HepG2 (cell line): ENCODE results near the gene PRCD. TPM values are rescaled to one million over a fixed set of nuclear protein-coding genes. Genes with fewer than 3 reads are reported as not detected.

Experiments
- CBX1 ChIP-seq: IDR thresholded peaks from one replicate; pipeline ENCODE4 v1.6.1; 2016; ENCODE audit warnings: antibody characterized with exemption, low read depth
- GABPA ChIP-seq, 2 experiments: IDR thresholded peaks; 2 replicates each; pipeline ENCODE4 v1.6.1; 2011 to 2016; ENCODE audit warnings: low read depth in 2 of 2, low read length in 1 of 2, missing biosample characterization in 1 of 2, missing genetic modification characterization in 1 of 2
- HNF4A ChIP-seq: sonication (generic); formaldehyde crosslinking; IDR thresholded peaks from 2 replicates; pipeline ENCODE4 v1.4.0; 2020; ENCODE audit warnings: missing genetic modification reagents
- MBNL3 ChIP-seq: fragments of 250-450 bp; sonication (Bioruptor Pico); conservative IDR thresholded peaks from 2 replicates; pipeline ENCODE4 v1.8.0; 2022; ENCODE audit warnings: mild to moderate bottlenecking, inconsistent platforms
- MEIS1 ChIP-seq: sonication (generic); formaldehyde crosslinking; IDR thresholded peaks from 2 replicates; pipeline ENCODE4 v1.9.0; 2021; ENCODE audit warnings: mild to moderate bottlenecking, missing genetic modification reagents, moderate library complexity, borderline replicate concordance
- MIER2 ChIP-seq: IDR thresholded peaks from 2 replicates; pipeline ENCODE4 v1.6.1; 2016; ENCODE audit warnings: missing biosample characterization, missing genetic modification reagents
- MLX ChIP-seq: IDR thresholded peaks from 2 replicates; pipeline ENCODE4 v1.6.1; 2016
- MXD3 ChIP-seq: IDR thresholded peaks from 2 replicates; pipeline ENCODE4 v1.6.1; 2016; ENCODE audit warnings: mild to moderate bottlenecking, missing biosample characterization, missing genetic modification reagents
- PAF1 ChIP-seq: IDR thresholded peaks from 2 replicates; pipeline ENCODE4 v1.6.1; 2016; ENCODE audit warnings: missing genetic modification reagents, missing compliant biosample characterization
- PHF5A ChIP-seq: IDR thresholded peaks from one replicate; pipeline ENCODE4 v1.6.1; 2018; ENCODE audit warnings: low read depth, missing genetic modification reagents; ENCODE audit not compliant: unreplicated experiment
- POGZ ChIP-seq: sonication (generic); formaldehyde crosslinking; IDR thresholded peaks from 2 replicates; pipeline ENCODE4 v1.4.0; 2020; ENCODE audit warnings: mild to moderate bottlenecking, missing genetic modification reagents
- PRPF4 ChIP-seq: fragments of 200-400 bp; formaldehyde crosslinking; IDR thresholded peaks from 2 replicates; pipeline ENCODE4 v1.6.1; 2016; ENCODE audit warnings: low read length, low read depth; ENCODE audit not compliant: poor library complexity, severe bottlenecking
- TBL1XR1 ChIP-seq: fragments of 150-350 bp; IDR thresholded peaks from 2 replicates; pipeline ENCODE4 v1.6.1; 2014; ENCODE audit warnings: borderline replicate concordance, low read length; ENCODE audit not compliant: partially characterized antibody
- ZNF484 ChIP-seq: sonication (generic); formaldehyde crosslinking; IDR thresholded peaks from 2 replicates; pipeline ENCODE4 v1.5.1; 2020; ENCODE audit warnings: mild to moderate bottlenecking, low read depth, missing genetic modification reagents, borderline replicate concordance
- ZNF580 ChIP-seq: IDR thresholded peaks from 2 replicates; pipeline ENCODE4 v1.6.1; 2016; ENCODE audit warnings: low read depth, borderline replicate concordance
- ZNF691 ChIP-seq: sonication (generic); formaldehyde crosslinking; IDR thresholded peaks from 2 replicates; pipeline ENCODE4 v1.4.0; 2020; ENCODE audit warnings: missing genetic modification reagents, low read depth, mild to moderate bottlenecking, borderline replicate concordance
- polyA plus RNA-seq, 8 experiments: library from polyadenylated mRNA; depleted of rRNA in 3 of 8; stranded (reverse) in 7 of 8; unstranded in 1 of 8; fragments of >200 nt; fragmentation: Illumina TruSeq in 4 of 8; extraction: Trizol in 4 of 8; gene quantifications; 2 replicates each; pipeline versions ENCODE4 v1.2.1 to v1.2.3, GENCODE V29; 2011 to 2016; ENCODE audit warnings: low read depth in 4 of 8, missing spikeins in 1 of 8, mixed read lengths in 1 of 8; ENCODE audit not compliant: insufficient read depth in 1 of 8
- total RNA-seq, 5 experiments: library from RNA; depleted of rRNA; stranded (reverse); fragments of >200 nt; fragmentation: Illumina TruSeq; extraction: Trizol; gene quantifications; 2 replicates each; pipeline ENCODE4 v1.2.3, GENCODE V29; 2016; ENCODE audit warnings: low read depth in 1 of 5
- TF ChIP-seq, protein P1 (sequence below): IDR thresholded peaks from 2 replicates; pipeline ENCODE4 v1.6.1; 2016
- TF ChIP-seq, protein P2 (sequence below): sonication (generic); formaldehyde crosslinking; IDR thresholded peaks from 2 replicates; pipeline ENCODE4 v1.5.1; 2020; ENCODE audit warnings: missing genetic modification reagents, mild to moderate bottlenecking, borderline replicate concordance
- TF ChIP-seq, protein P3 (sequence below): sonication (generic); formaldehyde crosslinking; IDR thresholded peaks from 2 replicates; pipeline ENCODE4 v1.4.0; 2020; ENCODE audit warnings: missing genetic modification reagents, borderline replicate concordance

PRCD gene
- total and polyA plus RNA-seq, 2 of the 13 experiments (the other 11 are each of a cell fraction or from before 2014, with no cell fraction given): 0.51 TPM; not detected in 1

- 0 out of 2 replicates have a peak, but pooled peaks have one; percentile 55 for TF ChIP-seq PAF1 (CRISPR knock-in tag)
- peak; percentile 44 for TF ChIP-seq HNF4A (CRISPR knock-in tag)
- TF ChIP-seq ZNF691: peak; percentile 62; the same call in 1 of the 2 replicates
- no peak for TF ChIP-seq ZNF484
- TF ChIP-seq, protein P1, sequence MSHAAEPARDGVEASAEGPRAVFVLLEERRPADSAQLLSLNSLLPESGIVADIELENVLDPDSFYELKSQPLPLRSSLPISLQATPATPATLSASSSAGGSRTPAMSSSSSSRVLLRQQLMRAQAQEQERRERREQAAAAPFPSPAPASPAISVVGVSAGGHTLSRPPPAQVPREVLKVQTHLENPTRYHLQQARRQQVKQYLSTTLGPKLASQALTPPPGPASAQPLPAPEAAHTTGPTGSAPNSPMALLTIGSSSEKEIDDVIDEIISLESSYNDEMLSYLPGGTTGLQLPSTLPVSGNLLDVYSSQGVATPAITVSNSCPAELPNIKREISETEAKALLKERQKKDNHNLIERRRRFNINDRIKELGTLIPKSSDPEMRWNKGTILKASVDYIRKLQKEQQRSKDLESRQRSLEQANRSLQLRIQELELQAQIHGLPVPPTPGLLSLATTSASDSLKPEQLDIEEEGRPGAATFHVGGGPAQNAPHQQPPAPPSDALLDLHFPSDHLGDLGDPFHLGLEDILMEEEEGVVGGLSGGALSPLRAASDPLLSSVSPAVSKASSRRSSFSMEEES (CRISPR knock-in tag): peak; percentile 70
- no peak for TF ChIP-seq MBNL3
- peak; percentile 87 for TF ChIP-seq TBL1XR1
- TF ChIP-seq MIER2 (CRISPR knock-in tag): no peak; the same call in 1 of the 2 replicates
- no peak for TF ChIP-seq PRPF4
- no peak for TF ChIP-seq ZNF580 (CRISPR knock-in tag)
- TF ChIP-seq MEIS1 (CRISPR knock-in tag): no peak
- no peak for TF ChIP-seq PHF5A
- TF ChIP-seq GABPA (IDR thresholded peaks at IDR 0.05; ENCODE audit: low read depth, low read length): no peak
- no peak for TF ChIP-seq GABPA (CRISPR knock-in tag; IDR thresholded peaks at IDR 0.05; ENCODE audit: low read depth)
- TF ChIP-seq MLX (CRISPR knock-in tag): peak; percentile 91
- TF ChIP-seq MXD3 (CRISPR knock-in tag): peak; percentile 71
- TF ChIP-seq, protein P2, sequence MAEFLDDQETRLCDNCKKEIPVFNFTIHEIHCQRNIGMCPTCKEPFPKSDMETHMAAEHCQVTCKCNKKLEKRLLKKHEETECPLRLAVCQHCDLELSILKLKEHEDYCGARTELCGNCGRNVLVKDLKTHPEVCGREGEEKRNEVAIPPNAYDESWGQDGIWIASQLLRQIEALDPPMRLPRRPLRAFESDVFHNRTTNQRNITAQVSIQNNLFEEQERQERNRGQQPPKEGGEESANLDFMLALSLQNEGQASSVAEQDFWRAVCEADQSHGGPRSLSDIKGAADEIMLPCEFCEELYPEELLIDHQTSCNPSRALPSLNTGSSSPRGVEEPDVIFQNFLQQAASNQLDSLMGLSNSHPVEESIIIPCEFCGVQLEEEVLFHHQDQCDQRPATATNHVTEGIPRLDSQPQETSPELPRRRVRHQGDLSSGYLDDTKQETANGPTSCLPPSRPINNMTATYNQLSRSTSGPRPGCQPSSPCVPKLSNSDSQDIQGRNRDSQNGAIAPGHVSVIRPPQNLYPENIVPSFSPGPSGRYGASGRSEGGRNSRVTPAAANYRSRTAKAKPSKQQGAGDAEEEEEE: 0 out of 2 replicates have a peak, but pooled peaks have one; percentile 78
- peak; percentile 55; the same call in 1 of the 2 replicates for TF ChIP-seq POGZ (CRISPR knock-in tag)
- TF ChIP-seq CBX1: peak; percentile 77
- TF ChIP-seq, protein P3, sequence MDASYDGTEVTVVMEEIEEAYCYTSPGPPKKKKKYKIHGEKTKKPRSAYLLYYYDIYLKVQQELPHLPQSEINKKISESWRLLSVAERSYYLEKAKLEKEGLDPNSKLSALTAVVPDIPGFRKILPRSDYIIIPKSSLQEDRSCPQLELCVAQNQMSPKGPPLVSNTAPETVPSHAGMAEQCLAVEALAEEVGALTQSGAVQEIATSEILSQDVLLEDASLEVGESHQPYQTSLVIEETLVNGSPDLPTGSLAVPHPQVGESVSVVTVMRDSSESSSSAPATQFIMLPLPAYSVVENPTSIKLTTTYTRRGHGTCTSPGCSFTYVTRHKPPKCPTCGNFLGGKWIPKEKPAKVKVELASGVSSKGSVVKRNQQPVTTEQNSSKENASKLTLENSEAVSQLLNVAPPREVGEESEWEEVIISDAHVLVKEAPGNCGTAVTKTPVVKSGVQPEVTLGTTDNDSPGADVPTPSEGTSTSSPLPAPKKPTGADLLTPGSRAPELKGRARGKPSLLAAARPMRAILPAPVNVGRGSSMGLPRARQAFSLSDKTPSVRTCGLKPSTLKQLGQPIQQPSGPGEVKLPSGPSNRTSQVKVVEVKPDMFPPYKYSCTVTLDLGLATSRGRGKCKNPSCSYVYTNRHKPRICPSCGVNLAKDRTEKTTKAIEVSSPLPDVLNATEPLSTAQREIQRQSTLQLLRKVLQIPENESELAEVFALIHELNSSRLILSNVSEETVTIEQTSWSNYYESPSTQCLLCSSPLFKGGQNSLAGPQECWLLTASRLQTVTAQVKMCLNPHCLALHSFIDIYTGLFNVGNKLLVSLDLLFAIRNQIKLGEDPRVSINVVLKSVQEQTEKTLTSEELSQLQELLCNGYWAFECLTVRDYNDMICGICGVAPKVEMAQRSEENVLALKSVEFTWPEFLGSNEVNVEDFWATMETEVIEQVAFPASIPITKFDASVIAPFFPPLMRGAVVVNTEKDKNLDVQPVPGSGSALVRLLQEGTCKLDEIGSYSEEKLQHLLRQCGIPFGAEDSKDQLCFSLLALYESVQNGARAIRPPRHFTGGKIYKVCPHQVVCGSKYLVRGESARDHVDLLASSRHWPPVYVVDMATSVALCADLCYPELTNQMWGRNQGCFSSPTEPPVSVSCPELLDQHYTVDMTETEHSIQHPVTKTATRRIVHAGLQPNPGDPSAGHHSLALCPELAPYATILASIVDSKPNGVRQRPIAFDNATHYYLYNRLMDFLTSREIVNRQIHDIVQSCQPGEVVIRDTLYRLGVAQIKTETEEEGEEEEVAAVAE: no peak; the same call in 1 of the 2 replicates
Observed at GRCh38 chr17:76499267-76499667, 40.6 kb upstream of the PRCD start (continued).
